HCT116 (cell line): ENCODE measurements around the gene SPATC1L. TPM values are rescaled to one million over a fixed set of nuclear protein-coding genes. Genes with fewer than 3 reads are reported as not detected.

Experiments used
- ATAC-seq: fragments of 200-7000 bp; cut with Tn5 transposase; 2 replicates; pipeline ENCODE4 v1.9.1; 2020; ENCODE audit warnings: mild to moderate bottlenecking, moderate library complexity
- BruUV-seq: library from RNA; stranded (reverse); fragments of 400-500 nt; replicated peaks from 2 replicates; lab custom pipeline; 2021; lab: Mats Ljungman, UMichigan
- CTCF ChIA-PET: fragments of 300-600 bp; sonication (Branson Sonifier 250); formaldehyde crosslinking; loops from one replicate; lab custom pipeline; 2021; ENCODE audit warnings: antibody characterized with exemption; lab: Charles Lee
- POLR2A ChIA-PET: fragments of 300-600, 350-600 bp; sonication (Branson Sonifier 250); formaldehyde crosslinking; loops from one replicate; lab custom pipeline; 2021; ENCODE audit warnings: antibody characterized with exemption; lab: Charles Lee
- RAD21 ChIA-PET, 2 experiments: fragments of 300-600 bp; sonication (Branson Sonifier 250); formaldehyde crosslinking; loops; one replicate each; lab custom pipeline; 2023; ENCODE audit warnings: low total read pairs in 2 of 2; ENCODE audit not compliant: uncharacterized antibody in 2 of 2, unreplicated experiment in 2 of 2, low non-redundant PET in 1 of 2; lab: Charles Lee
- DNase-seq: peaks from one replicate; pipeline ENCODE4 v3.0.0-alpha.2; 2010; ENCODE audit warnings: low read depth, low spot score
- H2AFZ ChIP-seq: fragments of 200-600 bp; shearing (Covaris generic), sonication (generic); 2 replicates; pipeline ENCODE4 v1.6.1; 2017; ENCODE audit warnings: low read depth, mixed run types, mixed read lengths, antibody characterized with exemption, low read length; ENCODE audit not compliant: poor library complexity, severe bottlenecking
- H3K27ac ChIP-seq: 2 replicates; pipeline ENCODE4 v1.5.1; 2012; ENCODE audit warnings: low read depth, low read length
- H3K27me3 ChIP-seq: fragments of 200-600 bp; sonication (generic); 2 replicates; pipeline ENCODE4 v1.6.1; 2016; ENCODE audit warnings: mixed run types, low read length, mixed read lengths; ENCODE audit not compliant: insufficient read depth
- H3K36me3 ChIP-seq, 2 experiments: fragments of 200-500 bp in 1 of 2; fragments of 200-600 bp in 1 of 2; sonication (Bioruptor generic) in 1 of 2; sonication (generic) in 1 of 2; 2 replicates each; pipeline versions ENCODE4 v1.5.1 to v1.6.1; 2014 to 2016; ENCODE audit warnings: low read length in 2 of 2, inconsistent platforms in 1 of 2, mixed read lengths in 1 of 2, mixed run types in 1 of 2; ENCODE audit not compliant: insufficient read depth in 2 of 2, control insufficient read depth in 1 of 2
- H3K4me1 ChIP-seq, 2 experiments: fragments of 200-600 bp in 1 of 2; sonication (generic) in 1 of 2; 2 replicates each; pipeline versions ENCODE4 v1.5.1 to v1.6.1; 2012 to 2017; ENCODE audit warnings: low read length in 2 of 2, inconsistent platforms in 1 of 2, mild to moderate bottlenecking in 1 of 2, mixed read lengths in 1 of 2, mixed run types in 1 of 2, moderate library complexity in 1 of 2; ENCODE audit not compliant: insufficient read depth in 2 of 2, control insufficient read depth in 1 of 2
- H3K4me2 ChIP-seq: fragments of 200-600 bp; sonication (generic); 2 replicates; pipeline ENCODE4 v1.6.1; 2017; ENCODE audit warnings: mixed run types, low read length, mixed read lengths
- H3K4me3 ChIP-seq, 2 experiments: fragments of 200-600 bp in 1 of 2; sonication (generic) in 1 of 2; replicated peaks in 1 of 2; 2 replicates each; pipeline ENCODE4 v1.5.1; 2011 to 2016; ENCODE audit warnings: low read length in 2 of 2, control low read depth in 1 of 2, low read depth in 1 of 2, mild to moderate bottlenecking in 1 of 2, mixed read lengths in 1 of 2, mixed run types in 1 of 2
- H3K79me2 ChIP-seq: fragments of 200-600 bp; sonication (generic); 2 replicates; pipeline ENCODE4 v1.6.1; 2017; ENCODE audit warnings: mild to moderate bottlenecking, mixed run types, low read length, moderate library complexity, mixed read lengths; ENCODE audit not compliant: insufficient read depth
- H3K9ac ChIP-seq: fragments of 200-600 bp; sonication (generic); 2 replicates; pipeline ENCODE4 v1.6.1; 2016; ENCODE audit warnings: low read length, mixed read lengths
- H3K9me2 ChIP-seq: fragments of 200-600 bp; sonication (generic), shearing (Covaris generic); 2 replicates; pipeline ENCODE4 v1.6.1; 2017; ENCODE audit warnings: mixed run types, mild to moderate bottlenecking, moderate library complexity; ENCODE audit not compliant: insufficient read depth
- H3K9me3 ChIP-seq, 2 experiments: fragments of 200-500 bp in 1 of 2; fragments of 200-600 bp in 1 of 2; sonication (Bioruptor generic) in 1 of 2; sonication (generic) in 1 of 2; 2 replicates each; pipeline ENCODE4 v1.6.1; 2014 to 2017; ENCODE audit warnings: low read length in 2 of 2, mixed read lengths in 2 of 2, inconsistent platforms in 1 of 2, low read depth in 1 of 2, mild to moderate bottlenecking in 1 of 2, mixed run types in 1 of 2, moderate library complexity in 1 of 2; ENCODE audit not compliant: control insufficient read depth in 1 of 2, insufficient read depth in 1 of 2
- H4K20me1 ChIP-seq: fragments of 200-600 bp; sonication (generic), shearing (Covaris generic); 2 replicates; pipeline ENCODE4 v1.6.1; 2017; ENCODE audit warnings: mixed run types, mild to moderate bottlenecking, moderate library complexity; ENCODE audit not compliant: insufficient read depth
- CEBPB ChIP-seq: IDR thresholded peaks from 2 replicates; pipeline ENCODE4 v1.6.1; 2012; ENCODE audit warnings: low read depth
- CTCF ChIP-seq, 3 experiments: fragments of 200-600 bp in 1 of 3; sonication (generic) in 1 of 3; IDR thresholded peaks in 2 of 3; conservative IDR thresholded peaks in 1 of 3; 2 replicates each; pipeline ENCODE4 v1.5.1; 2012 to 2017; ENCODE audit warnings: low read depth in 2 of 3, low read length in 2 of 3, antibody characterized with exemption in 1 of 3, borderline replicate concordance in 1 of 3, control low read depth in 1 of 3, mild to moderate bottlenecking in 1 of 3, mixed read lengths in 1 of 3, mixed run types in 1 of 3, moderate library complexity in 1 of 3; ENCODE audit not compliant: insufficient read depth in 1 of 3
- FOSL1 ChIP-seq: IDR thresholded peaks from 2 replicates; pipeline ENCODE4 v1.6.1; 2012; ENCODE audit warnings: low read depth
- JUND ChIP-seq: IDR thresholded peaks from 2 replicates; pipeline ENCODE4 v1.6.1; 2012
- MAX ChIP-seq: IDR thresholded peaks from 2 replicates; pipeline ENCODE4 v1.6.1; 2012
- POLR2A ChIP-seq: IDR thresholded peaks from 2 replicates; pipeline ENCODE4 v1.7.0; 2011; ENCODE audit warnings: borderline replicate concordance; ENCODE audit not compliant: insufficient read depth, insufficient read length; ENCODE audit errors: extremely low read depth
- POLR2AphosphoS5 ChIP-seq: IDR thresholded peaks from 2 replicates; pipeline ENCODE4 v1.6.1; 2011; ENCODE audit warnings: mild to moderate bottlenecking, low read depth, low read length, moderate library complexity
- RAD21 ChIP-seq: IDR thresholded peaks from 2 replicates; pipeline ENCODE4 v1.6.1; 2012; ENCODE audit warnings: low read depth, mild to moderate bottlenecking
- REST ChIP-seq: IDR thresholded peaks from 2 replicates; pipeline ENCODE4 v1.6.1; 2012; ENCODE audit warnings: low read depth
- SIN3A ChIP-seq: IDR thresholded peaks from 2 replicates; pipeline ENCODE4 v1.6.1; 2012; ENCODE audit warnings: low read depth
- SRF ChIP-seq: IDR thresholded peaks from 2 replicates; pipeline ENCODE4 v1.6.1; 2012; ENCODE audit warnings: low read depth
- YY1 ChIP-seq: IDR thresholded peaks from 2 replicates; pipeline ENCODE4 v1.6.1; 2011; ENCODE audit warnings: low read length, low read depth, moderate library complexity, mild to moderate bottlenecking; ENCODE audit not compliant: insufficient replicate concordance; ENCODE audit errors: extremely low read depth
- ZBTB33 ChIP-seq: IDR thresholded peaks from 2 replicates; pipeline ENCODE4 v1.6.1; 2011; ENCODE audit warnings: mild to moderate bottlenecking, low read length, moderate library complexity; ENCODE audit not compliant: insufficient replicate concordance; ENCODE audit errors: extremely low read depth
- ZFX ChIP-seq: fragments of 450-650 bp; IDR thresholded peaks from 2 replicates; pipeline ENCODE4 v1.6.1; 2017
- ZNF274 ChIP-seq: fragments of 200-500 bp; sonication (Bioruptor generic); IDR thresholded peaks from 2 replicates; pipeline ENCODE4 v1.6.1; 2014; ENCODE audit warnings: mild to moderate bottlenecking, low read depth, low read length, inconsistent platforms
- intact Hi-C: fragments of 100-400 bp; cut with micrococcal nuclease; formaldehyde crosslinking; loops from 2 replicates; pipeline ENCODE4 v1.10.0; 2022
- total RNA-seq: library from RNA; stranded (reverse); gene quantifications from one replicate; pipeline ENCODE4 v1.2.1, GENCODE V29; 2021; ENCODE audit not compliant: unreplicated experiment

Gene SPATC1L
- total RNA-seq, 1 experiment from 2014 or later, result 1.3 TPM

- peaks cover 6 to 17% of the 10 kb centered on the region in 2 experiments; a peak in 3 of 4 replicates for H3K36me3 ChIP-seq
- H4K20me1 ChIP-seq, result no peaks in the 10 kb centered on the region
- intact Hi-C loops, result no loop called here
- BruUV-seq, result no TSS peak
- POLR2A ChIA-PET, result no interaction called here
- no peaks in the 10 kb centered on the region for H3K9me2 ChIP-seq
- no peaks in the 10 kb centered on the region; a peak in 2 of 4 replicates for H3K9me3 ChIP-seq
- H2AFZ ChIP-seq, result no peak overlapping the region
- H3K4me1 ChIP-seq, result no peaks in the 10 kb centered on the region
- CTCF ChIA-PET, result no interaction called here
- H3K27me3 ChIP-seq, result no peaks in the 10 kb centered on the region
- H3K4me2 ChIP-seq, result no peak overlapping the region
- H3K9ac ChIP-seq, result no peak overlapping the region
- no peak for TF ChIP-seq CTCF (IDR thresholded peaks at IDR 0.05 in 2 of 3, conservative IDR thresholded peaks at IDR 0.05 in 1 of 3; ENCODE audit: borderline replicate concordance in 1 of 3, insufficient read depth in 1 of 3, low read depth in 2 of 3, low read length in 2 of 3)
- no peak for TF ChIP-seq POLR2A
- no peak for TF ChIP-seq SIN3A
- no peak for TF ChIP-seq MAX
- TF ChIP-seq ZFX, result no peak
- TF ChIP-seq SRF, result no peak
- no peak for TF ChIP-seq ZNF274
- no peak for TF ChIP-seq CEBPB
- TF ChIP-seq YY1, result no peak
- TF ChIP-seq FOSL1, result no peak
- no peak for TF ChIP-seq RAD21
- TF ChIP-seq JUND, result no peak
- no peak for TF ChIP-seq ZBTB33
- no peak for TF ChIP-seq POLR2AphosphoS5
- TF ChIP-seq REST, result no peak
- TF ChIP-seq, all 23 proteins: peak for 0
- H3K27ac ChIP-seq, result no peak overlapping the region
- RAD21 ChIA-PET, result no interaction called here
- DNase-seq (no peak), ATAC-seq (no peak)
- no peak overlapping the region for H3K4me3 ChIP-seq
- no peaks in the 10 kb centered on the region for H3K79me2 ChIP-seq
Measured at GRCh38 chr21:46118316-46119143, 65.7 kb downstream of the SPATC1L start.
